Osteocyte (in vitro differentiated cells): ENCODE data around the gene MKLN1. TPM values are rescaled to one million over a fixed set of nuclear protein-coding genes. Genes with fewer than 3 reads are reported as not detected.

Source experiments
- DNase-seq: peaks from one replicate; pipeline ENCODE4 v3.0.0; 2021; ENCODE audit warnings: mixed read lengths; ENCODE audit not compliant: unreplicated experiment; ENCODE audit errors: extremely low spot score
- H3K27ac Mint-ChIP-seq: one replicate; pipeline ENCODE4 v1.8.0; 2021; ENCODE audit warnings: mild to moderate bottlenecking, mixed read lengths; ENCODE audit not compliant: unreplicated experiment
- H3K27me3 Mint-ChIP-seq: one replicate; pipeline ENCODE4 v1.8.0; 2021; ENCODE audit warnings: mixed read lengths; ENCODE audit not compliant: unreplicated experiment
- H3K36me3 Mint-ChIP-seq: one replicate; pipeline ENCODE4 v1.8.0; 2021; ENCODE audit warnings: mixed read lengths; ENCODE audit not compliant: unreplicated experiment
- H3K4me1 Mint-ChIP-seq: one replicate; pipeline ENCODE4 v1.8.0; 2021; ENCODE audit warnings: mixed read lengths; ENCODE audit not compliant: unreplicated experiment
- H3K4me3 Mint-ChIP-seq: one replicate; pipeline ENCODE4 v1.8.0; 2021; ENCODE audit warnings: mild to moderate bottlenecking, moderate library complexity, mixed read lengths; ENCODE audit not compliant: unreplicated experiment
- H3K9me3 Mint-ChIP-seq: one replicate; pipeline ENCODE4 v1.8.0; 2021; ENCODE audit warnings: mixed read lengths; ENCODE audit not compliant: unreplicated experiment
- total RNA-seq: library from RNA; stranded (reverse); gene quantifications from 2 replicates; pipeline ENCODE4 v1.2.1, GENCODE V29; 2021
- TF ChIP-seq, protein P1 (sequence below): fragments of 200-600 bp; sonication (generic); IDR thresholded peaks from 2 replicates; pipeline ENCODE4 v1.5.0; 2021; ENCODE audit warnings: antibody characterized with exemption, mild to moderate bottlenecking, moderate library complexity

The MKLN1 gene
- total RNA-seq, 1 donor from 2014 or later = 41.4 TPM

DNA sequence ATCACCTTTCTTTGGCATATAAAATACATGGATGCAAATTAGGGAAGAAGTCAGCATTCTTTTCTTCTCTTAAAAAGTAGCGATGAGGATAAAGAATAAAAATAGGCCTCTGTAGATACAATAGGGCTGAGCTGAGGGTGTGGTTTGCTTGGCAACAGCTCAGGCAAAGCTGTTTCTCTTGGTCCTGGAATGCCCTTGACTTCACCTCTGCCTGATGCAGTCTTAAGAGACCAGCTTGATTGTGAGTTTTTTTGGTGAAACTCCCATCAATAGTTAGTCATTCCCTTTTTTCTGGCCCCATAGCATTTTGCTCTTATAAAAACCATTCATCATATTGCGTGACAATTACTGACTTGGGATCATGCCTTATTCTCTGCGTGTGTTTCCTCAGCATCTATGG is 42.1 kb upstream of the MKLN1 start:
- peaks cover 16% of the 10 kb centered on the region for H3K4me1 Mint-ChIP-seq
- no peak for DNase-seq
- H3K36me3 Mint-ChIP-seq = no peaks in the 10 kb centered on the region

GRCh38 chr7:131288450-131288849 is 39.2 kb upstream of the MKLN1 start:
- no peak overlapping the region for H3K4me3 Mint-ChIP-seq
- no peak overlapping the region for H3K27ac Mint-ChIP-seq
- no peaks in the 10 kb centered on the region for H3K27me3 Mint-ChIP-seq
- TF ChIP-seq, protein P1, sequence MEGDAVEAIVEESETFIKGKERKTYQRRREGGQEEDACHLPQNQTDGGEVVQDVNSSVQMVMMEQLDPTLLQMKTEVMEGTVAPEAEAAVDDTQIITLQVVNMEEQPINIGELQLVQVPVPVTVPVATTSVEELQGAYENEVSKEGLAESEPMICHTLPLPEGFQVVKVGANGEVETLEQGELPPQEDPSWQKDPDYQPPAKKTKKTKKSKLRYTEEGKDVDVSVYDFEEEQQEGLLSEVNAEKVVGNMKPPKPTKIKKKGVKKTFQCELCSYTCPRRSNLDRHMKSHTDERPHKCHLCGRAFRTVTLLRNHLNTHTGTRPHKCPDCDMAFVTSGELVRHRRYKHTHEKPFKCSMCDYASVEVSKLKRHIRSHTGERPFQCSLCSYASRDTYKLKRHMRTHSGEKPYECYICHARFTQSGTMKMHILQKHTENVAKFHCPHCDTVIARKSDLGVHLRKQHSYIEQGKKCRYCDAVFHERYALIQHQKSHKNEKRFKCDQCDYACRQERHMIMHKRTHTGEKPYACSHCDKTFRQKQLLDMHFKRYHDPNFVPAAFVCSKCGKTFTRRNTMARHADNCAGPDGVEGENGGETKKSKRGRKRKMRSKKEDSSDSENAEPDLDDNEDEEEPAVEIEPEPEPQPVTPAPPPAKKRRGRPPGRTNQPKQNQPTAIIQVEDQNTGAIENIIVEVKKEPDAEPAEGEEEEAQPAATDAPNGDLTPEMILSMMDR = no peak
- H3K9me3 Mint-ChIP-seq = no peaks in the 10 kb centered on the region
- H3K36me3 Mint-ChIP-seq = no peaks in the 10 kb centered on the region
- no peak for DNase-seq
- peaks cover 16% of the 10 kb centered on the region for H3K4me1 Mint-ChIP-seq

More for the DNA sequence above, 42.1 kb upstream of the MKLN1 start:
- Mint-ChIP-seq H3K27me3 (no peaks in the 10 kb centered on the region), H3K9me3 (no peaks in the 10 kb centered on the region), H3K27ac (peak overlapping the region; percentile 68), H3K4me3 (no peak overlapping the region)
- TF ChIP-seq, protein P1 = no peak

DNA sequence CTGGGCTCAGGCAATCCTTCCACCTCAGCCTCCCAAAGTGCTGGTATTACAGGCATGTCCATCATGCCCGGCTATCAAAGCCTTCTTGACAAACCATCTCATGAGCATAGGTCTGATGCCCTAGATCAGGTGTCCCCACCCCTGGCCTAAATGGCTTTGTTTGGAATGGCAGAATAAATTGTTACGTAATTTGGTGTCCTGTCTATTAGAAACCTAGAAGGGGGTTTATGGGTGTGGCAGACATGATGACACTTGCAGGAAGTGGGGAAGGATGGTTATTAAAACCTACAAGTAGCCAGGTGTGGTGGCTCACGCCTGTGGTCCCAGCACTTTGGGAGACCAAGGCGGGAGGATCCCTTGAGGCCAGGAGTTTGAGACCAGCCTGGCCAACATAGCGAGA is 38.6 kb upstream of the MKLN1 start:
- H3K4me1 Mint-ChIP-seq = peaks cover 16% of the 10 kb centered on the region
- no peak overlapping the region for H3K4me3 Mint-ChIP-seq
- peaks cover 2% of the 10 kb centered on the region for H3K27me3 Mint-ChIP-seq
- DNase-seq = no peak
- no peaks in the 10 kb centered on the region for H3K36me3 Mint-ChIP-seq
- TF ChIP-seq, protein P1 = no peak
- no peaks in the 10 kb centered on the region for H3K9me3 Mint-ChIP-seq
- H3K27ac Mint-ChIP-seq = no peak overlapping the region

- H3K36me3 Mint-ChIP-seq = no peaks in the 10 kb centered on the region
- H3K9me3 Mint-ChIP-seq = no peaks in the 10 kb centered on the region
- H3K27me3 Mint-ChIP-seq = peaks cover 13% of the 10 kb centered on the region
- TF ChIP-seq, protein P1 = no peak
- H3K27ac Mint-ChIP-seq = no peak overlapping the region
- H3K4me1 Mint-ChIP-seq = no peaks in the 10 kb centered on the region
- peak; percentile 34 for DNase-seq
- no peak overlapping the region for H3K4me3 Mint-ChIP-seq
Observed at GRCh38 chr7:131292141-131292905, 35.4 kb upstream of the MKLN1 start.

DNA sequence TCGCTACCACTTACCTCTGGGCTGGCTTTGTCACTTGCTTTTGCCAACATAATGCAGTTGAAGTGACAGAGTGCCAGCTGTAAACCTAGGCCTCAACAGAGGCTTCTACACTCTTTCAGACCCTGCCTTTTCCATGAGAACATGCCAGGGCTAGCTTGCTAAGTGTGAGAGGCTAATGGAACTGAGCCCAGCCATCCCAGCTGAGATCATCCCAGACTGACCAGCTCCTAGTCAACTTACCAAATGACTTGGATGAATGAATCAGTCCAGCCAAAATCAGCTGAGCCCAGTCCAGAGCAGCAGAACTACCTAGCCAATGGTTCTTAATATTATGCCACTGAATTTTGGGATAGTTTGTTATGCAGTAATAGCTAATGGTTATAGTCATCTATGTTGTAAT is 34.7 kb upstream of the MKLN1 start:
- no peak overlapping the region for H3K4me3 Mint-ChIP-seq
- no peaks in the 10 kb centered on the region for H3K4me1 Mint-ChIP-seq
- no peak for DNase-seq
- peaks cover 13% of the 10 kb centered on the region for H3K27me3 Mint-ChIP-seq
- TF ChIP-seq, protein P1 = no peak
- no peaks in the 10 kb centered on the region for H3K36me3 Mint-ChIP-seq
- no peak overlapping the region for H3K27ac Mint-ChIP-seq
- no peaks in the 10 kb centered on the region for H3K9me3 Mint-ChIP-seq
